SU-DHL-6 (cell line): Measurements from ENCODE around the gene APOL4.
"Not testable (repeated sequence)": the region's sequence is repeated elsewhere in the genome, so short reads cannot be mapped to it uniquely, and the experiment has no call there.

Experiments
- EZH2phosphoT487 ChIP-seq: fragments of 200-600 bp; sonication (generic), shearing (Covaris generic); conservative IDR thresholded peaks from 2 replicates; pipeline ENCODE4 v1.6.1; 2018; ENCODE audit warnings: mild to moderate bottlenecking, antibody characterized with exemption, low read length, moderate library complexity, mixed read lengths
- TF ChIP-seq, protein P1 (sequence below): fragments of 200-600 bp; sonication (generic); IDR thresholded peaks from one replicate; pipeline ENCODE4 v1.5.1; 2017; ENCODE audit warnings: antibody characterized with exemption, mild to moderate bottlenecking, low read length, moderate library complexity; ENCODE audit not compliant: insufficient read depth, poor library complexity, severe bottlenecking

DNA sequence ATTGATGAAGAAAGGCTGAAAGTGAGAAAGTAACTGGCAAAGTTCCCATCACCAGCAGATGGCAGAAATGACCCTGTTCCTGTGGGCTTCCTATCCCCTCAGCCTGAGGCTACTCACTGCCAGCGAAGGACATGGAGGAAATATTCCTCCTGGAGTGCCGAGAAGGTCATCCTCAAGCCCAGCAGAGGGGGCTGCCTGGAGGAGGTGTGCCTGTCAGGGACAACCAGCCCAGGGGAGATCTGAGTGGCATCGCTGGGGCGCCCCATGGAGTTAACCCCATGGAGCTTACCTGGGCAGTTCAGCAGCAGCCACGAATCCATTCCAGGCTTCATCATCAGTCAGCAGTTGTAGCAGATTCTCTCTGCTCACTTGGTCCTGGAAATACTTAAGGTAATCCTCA is 29.4 kb upstream of the APOL4 start:
- TF ChIP-seq, protein P1, sequence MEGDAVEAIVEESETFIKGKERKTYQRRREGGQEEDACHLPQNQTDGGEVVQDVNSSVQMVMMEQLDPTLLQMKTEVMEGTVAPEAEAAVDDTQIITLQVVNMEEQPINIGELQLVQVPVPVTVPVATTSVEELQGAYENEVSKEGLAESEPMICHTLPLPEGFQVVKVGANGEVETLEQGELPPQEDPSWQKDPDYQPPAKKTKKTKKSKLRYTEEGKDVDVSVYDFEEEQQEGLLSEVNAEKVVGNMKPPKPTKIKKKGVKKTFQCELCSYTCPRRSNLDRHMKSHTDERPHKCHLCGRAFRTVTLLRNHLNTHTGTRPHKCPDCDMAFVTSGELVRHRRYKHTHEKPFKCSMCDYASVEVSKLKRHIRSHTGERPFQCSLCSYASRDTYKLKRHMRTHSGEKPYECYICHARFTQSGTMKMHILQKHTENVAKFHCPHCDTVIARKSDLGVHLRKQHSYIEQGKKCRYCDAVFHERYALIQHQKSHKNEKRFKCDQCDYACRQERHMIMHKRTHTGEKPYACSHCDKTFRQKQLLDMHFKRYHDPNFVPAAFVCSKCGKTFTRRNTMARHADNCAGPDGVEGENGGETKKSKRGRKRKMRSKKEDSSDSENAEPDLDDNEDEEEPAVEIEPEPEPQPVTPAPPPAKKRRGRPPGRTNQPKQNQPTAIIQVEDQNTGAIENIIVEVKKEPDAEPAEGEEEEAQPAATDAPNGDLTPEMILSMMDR = not testable (repeated sequence)
- TF ChIP-seq EZH2phosphoT487 = not testable (repeated sequence)
